ENCODE results near the gene ZNF275.

ZNF275 gene

GRCh38 chrX:153317306-153317705 lies 16.6 kb upstream of the ZNF275 start:
- DNase-seq, result no peak
- Histone ChIP-seq H3K4ac (ENCODE audit: low read depth, low read length) (no peak overlapping the region), H3K79me1 (ENCODE audit: low read length) (no peaks in the 10 kb centered on the region), H2AK5ac (ENCODE audit: low read length) (no peak overlapping the region), H2BK12ac (ENCODE audit: low read length) (no peak overlapping the region), H2BK120ac (ENCODE audit: insufficient read depth, low read length, poor library complexity) (no peak overlapping the region), H3K4me2 (ENCODE audit: low read length) (no peak overlapping the region), H4K91ac (ENCODE audit: low read depth, low read length) (no peak overlapping the region), H3K23ac (ENCODE audit: low read length) (no peak overlapping the region), H3K27ac (ENCODE audit: low read depth, low read length) (no peak overlapping the region), H4K12ac (ENCODE audit: low read depth, low read length) (no peak overlapping the region), H3K36me3 (ENCODE audit: control insufficient read depth in 1 of 2, insufficient read depth in 2 of 2, low read length in 2 of 2) (no peaks in the 10 kb centered on the region), H2BK5ac (ENCODE audit: low read depth, low read length, poor library complexity) (no peak overlapping the region), H3K27me3 (ENCODE audit: insufficient read depth, low read length) (peaks cover 6% of the 10 kb centered on the region), H2AFZ (ENCODE audit: insufficient read depth, low read length, poor library complexity) (no peak overlapping the region), H3K14ac (ENCODE audit: low read length) (no peak overlapping the region), H3K79me2 (ENCODE audit: control insufficient read depth, insufficient read depth, low read length, poor library complexity) (no peaks in the 10 kb centered on the region), H4K8ac (ENCODE audit: low read depth, low read length) (no peak overlapping the region), H3K9ac (ENCODE audit: low read length) (no peak overlapping the region), H3K18ac (ENCODE audit: low read length) (no peak overlapping the region), H3K4me3 (ENCODE audit: low read depth, low read length) (no peak overlapping the region), H3K9me3 (ENCODE audit: insufficient read depth, low read depth, low read length) (no peaks in the 10 kb centered on the region), H3K4me1 (ENCODE audit: control insufficient read depth in 1 of 2, insufficient read depth in 2 of 2, low read length in 2 of 2) (no peaks in the 10 kb centered on the region)
- WGBS (ENCODE audit: extremely low coverage, insufficient coverage, insufficient read length), result no CpG with 5 or more reads among the region's 8 CpGs

- Histone ChIP-seq H3K4me1 (ENCODE audit: control insufficient read depth in 1 of 2, insufficient read depth in 2 of 2, low read length in 2 of 2) (no peaks in the 10 kb centered on the region), H2BK12ac (ENCODE audit: low read length) (no peak overlapping the region), H2AK5ac (ENCODE audit: low read length) (no peak overlapping the region), H2BK120ac (ENCODE audit: insufficient read depth, low read length, poor library complexity) (no peak overlapping the region), H3K4me2 (ENCODE audit: low read length) (no peak overlapping the region), H3K4ac (ENCODE audit: low read depth, low read length) (no peak overlapping the region), H3K79me1 (ENCODE audit: low read length) (no peaks in the 10 kb centered on the region), H4K12ac (ENCODE audit: low read depth, low read length) (no peak overlapping the region), H4K91ac (ENCODE audit: low read depth, low read length) (no peak overlapping the region), H2BK5ac (ENCODE audit: low read depth, low read length, poor library complexity) (no peak overlapping the region), H3K79me2 (ENCODE audit: control insufficient read depth, insufficient read depth, low read length, poor library complexity) (no peaks in the 10 kb centered on the region), H2AFZ (ENCODE audit: insufficient read depth, low read length, poor library complexity) (no peak overlapping the region), H3K27ac (ENCODE audit: low read depth, low read length) (no peak overlapping the region), H4K8ac (ENCODE audit: low read depth, low read length) (no peak overlapping the region), H3K9ac (ENCODE audit: low read length) (no peak overlapping the region), H3K23ac (ENCODE audit: low read length) (no peak overlapping the region), H3K4me3 (ENCODE audit: low read depth, low read length) (no peak overlapping the region), H3K36me3 (ENCODE audit: control insufficient read depth in 1 of 2, insufficient read depth in 2 of 2, low read length in 2 of 2) (no peaks in the 10 kb centered on the region), H3K14ac (ENCODE audit: low read length) (no peak overlapping the region), H3K9me3 (ENCODE audit: insufficient read depth, low read depth, low read length) (no peaks in the 10 kb centered on the region), H3K27me3 (ENCODE audit: insufficient read depth, low read length) (peaks cover 6% of the 10 kb centered on the region), H3K18ac (ENCODE audit: low read length) (no peak overlapping the region)
- DNase-seq, result no peak
- no CpG with 5 or more reads among the region's 20 CpGs for WGBS (ENCODE audit: extremely low coverage, insufficient coverage, insufficient read length)
These were observed 15.8 kb upstream of the ZNF275 start for GRCh38 chrX:153317996-153318722.

- Histone ChIP-seq H4K12ac (ENCODE audit: low read depth, low read length) (no peak overlapping the region), H4K8ac (ENCODE audit: low read depth, low read length) (no peak overlapping the region), H3K18ac (ENCODE audit: low read length) (no peak overlapping the region), H2BK5ac (ENCODE audit: low read depth, low read length, poor library complexity) (no peak overlapping the region), H2AFZ (ENCODE audit: insufficient read depth, low read length, poor library complexity) (no peak overlapping the region), H3K14ac (ENCODE audit: low read length) (no peak overlapping the region), H3K27me3 (ENCODE audit: insufficient read depth, low read length) (peaks cover 6% of the 10 kb centered on the region), H3K36me3 (ENCODE audit: control insufficient read depth in 1 of 2, insufficient read depth in 2 of 2, low read length in 2 of 2) (no peaks in the 10 kb centered on the region), H3K9ac (ENCODE audit: low read length) (no peak overlapping the region), H2AK5ac (ENCODE audit: low read length) (no peak overlapping the region), H3K9me3 (ENCODE audit: insufficient read depth, low read depth, low read length) (no peaks in the 10 kb centered on the region), H3K79me2 (ENCODE audit: control insufficient read depth, insufficient read depth, low read length, poor library complexity) (no peaks in the 10 kb centered on the region), H3K4me2 (ENCODE audit: low read length) (no peak overlapping the region), H3K79me1 (ENCODE audit: low read length) (no peaks in the 10 kb centered on the region), H3K23ac (ENCODE audit: low read length) (no peak overlapping the region), H3K4me3 (ENCODE audit: low read depth, low read length) (no peak overlapping the region), H3K4me1 (ENCODE audit: control insufficient read depth in 1 of 2, insufficient read depth in 2 of 2, low read length in 2 of 2) (no peaks in the 10 kb centered on the region), H2BK12ac (ENCODE audit: low read length) (no peak overlapping the region), H4K91ac (ENCODE audit: low read depth, low read length) (no peak overlapping the region), H2BK120ac (ENCODE audit: insufficient read depth, low read length, poor library complexity) (no peak overlapping the region), H3K27ac (ENCODE audit: low read depth, low read length) (no peak overlapping the region), H3K4ac (ENCODE audit: low read depth, low read length) (no peak overlapping the region)
- no peak for DNase-seq
- WGBS (ENCODE audit: extremely low coverage, insufficient coverage, insufficient read length), result no CpG with 5 or more reads among the region's 7 CpGs
These were observed 15.1 kb upstream of the ZNF275 start for GRCh38 chrX:153318811-153319210.

- no peak for DNase-seq
- Histone ChIP-seq H3K79me2 (ENCODE audit: control insufficient read depth, insufficient read depth, low read length, poor library complexity) (no peaks in the 10 kb centered on the region), H3K79me1 (ENCODE audit: low read length) (no peaks in the 10 kb centered on the region), H3K4me2 (ENCODE audit: low read length) (no peak overlapping the region), H3K27me3 (ENCODE audit: insufficient read depth, low read length) (peaks cover 6% of the 10 kb centered on the region), H3K18ac (ENCODE audit: low read length) (no peak overlapping the region), H3K36me3 (ENCODE audit: control insufficient read depth in 1 of 2, insufficient read depth in 2 of 2, low read length in 2 of 2) (no peaks in the 10 kb centered on the region), H4K8ac (ENCODE audit: low read depth, low read length) (no peak overlapping the region), H2BK5ac (ENCODE audit: low read depth, low read length, poor library complexity) (no peak overlapping the region), H3K27ac (ENCODE audit: low read depth, low read length) (no peak overlapping the region), H3K9ac (ENCODE audit: low read length) (no peak overlapping the region), H3K23ac (ENCODE audit: low read length) (no peak overlapping the region), H3K14ac (ENCODE audit: low read length) (no peak overlapping the region), H3K4me1 (ENCODE audit: control insufficient read depth in 1 of 2, insufficient read depth in 2 of 2, low read length in 2 of 2) (no peaks in the 10 kb centered on the region), H2AFZ (ENCODE audit: insufficient read depth, low read length, poor library complexity) (no peak overlapping the region), H3K4ac (ENCODE audit: low read depth, low read length) (no peak overlapping the region), H2BK120ac (ENCODE audit: insufficient read depth, low read length, poor library complexity) (no peak overlapping the region), H2BK12ac (ENCODE audit: low read length) (no peak overlapping the region), H2AK5ac (ENCODE audit: low read length) (no peak overlapping the region), H4K12ac (ENCODE audit: low read depth, low read length) (no peak overlapping the region), H4K91ac (ENCODE audit: low read depth, low read length) (no peak overlapping the region), H3K4me3 (ENCODE audit: low read depth, low read length) (no peak overlapping the region), H3K9me3 (ENCODE audit: insufficient read depth, low read depth, low read length) (no peaks in the 10 kb centered on the region)
- WGBS (ENCODE audit: extremely low coverage, insufficient coverage, insufficient read length), result no CpG with 5 or more reads among the region's 33 CpGs
These were observed 14.5 kb upstream of the ZNF275 start for GRCh38 chrX:153319295-153320046.

Measured in trophoblast cell (in vitro differentiated cells and primary cell).